ENCODE data around the gene LSR.

The LSR gene

GRCh38 chr19:35262101-35262761, 13.4 kb downstream of the LSR start:
- peaks cover 50% of the 10 kb centered on the region for H3K36me3 ChIP-seq (ENCODE audit: insufficient read depth, insufficient read length, low read length)
- TF ChIP-seq ZNF274 (IDR thresholded peaks at IDR 0.05; ENCODE audit: low read depth, low read length) (no peak), YY1 (IDR thresholded peaks at IDR 0.05; ENCODE audit: insufficient read depth, insufficient read length) (no peak), SUZ12 (IDR thresholded peaks at IDR 0.05; ENCODE audit: extremely low read depth, insufficient read depth, insufficient read length) (no peak)
- peaks cover 19% of the 10 kb centered on the region for H3K4me1 ChIP-seq (ENCODE audit: insufficient read depth, insufficient read length)
- H3K9me3 ChIP-seq (ENCODE audit: insufficient read depth, low read length): no peaks in the 10 kb centered on the region
- H3K4me3 ChIP-seq (ENCODE audit: insufficient read length, low read depth): no peak overlapping the region
- H3K9ac ChIP-seq (ENCODE audit: insufficient read length, low read depth): no peak overlapping the region
- H3K27me3 ChIP-seq (ENCODE audit: insufficient read depth, insufficient read length): no peaks in the 10 kb centered on the region
- DNase-seq (ENCODE audit: low read depth, low spot score): no peak

- Histone ChIP-seq H3K4me3 (ENCODE audit: insufficient read length, low read depth) (no peak overlapping the region), H3K36me3 (ENCODE audit: insufficient read depth, insufficient read length, low read length) (peaks cover 39% of the 10 kb centered on the region), H3K9ac (ENCODE audit: insufficient read length, low read depth) (no peak overlapping the region), H3K27me3 (ENCODE audit: insufficient read depth, insufficient read length) (no peaks in the 10 kb centered on the region), H3K9me3 (ENCODE audit: insufficient read depth, low read length) (no peaks in the 10 kb centered on the region), H3K4me1 (ENCODE audit: insufficient read depth, insufficient read length) (peaks cover 17% of the 10 kb centered on the region)
- TF ChIP-seq YY1 (IDR thresholded peaks at IDR 0.05; ENCODE audit: insufficient read depth, insufficient read length) (no peak), ZNF274 (IDR thresholded peaks at IDR 0.05; ENCODE audit: low read depth, low read length) (no peak), SUZ12 (IDR thresholded peaks at IDR 0.05; ENCODE audit: extremely low read depth, insufficient read depth, insufficient read length) (no peak)
- DNase-seq (ENCODE audit: low read depth, low spot score): no peak
These were observed 15.7 kb downstream of the LSR start for GRCh38 chr19:35264268-35265125.

- Histone ChIP-seq H3K9me3 (ENCODE audit: insufficient read depth, low read length) (no peaks in the 10 kb centered on the region), H3K27me3 (ENCODE audit: insufficient read depth, insufficient read length) (no peaks in the 10 kb centered on the region), H3K4me3 (ENCODE audit: insufficient read length, low read depth) (no peak overlapping the region), H3K4me1 (ENCODE audit: insufficient read depth, insufficient read length) (peaks cover 17% of the 10 kb centered on the region), H3K9ac (ENCODE audit: insufficient read length, low read depth) (no peak overlapping the region), H3K36me3 (ENCODE audit: insufficient read depth, insufficient read length, low read length) (peaks cover 38% of the 10 kb centered on the region)
- no peak for TF ChIP-seq ZNF274 (IDR thresholded peaks at IDR 0.05; ENCODE audit: low read depth, low read length)
- TF ChIP-seq YY1 (IDR thresholded peaks at IDR 0.05; ENCODE audit: insufficient read depth, insufficient read length): no peak
- TF ChIP-seq SUZ12 (IDR thresholded peaks at IDR 0.05; ENCODE audit: extremely low read depth, insufficient read depth, insufficient read length): no peak
- DNase-seq (ENCODE audit: low read depth, low spot score): no peak
These were observed 16.5 kb downstream of the LSR start for GRCh38 chr19:35265126-35265899.

DNA sequence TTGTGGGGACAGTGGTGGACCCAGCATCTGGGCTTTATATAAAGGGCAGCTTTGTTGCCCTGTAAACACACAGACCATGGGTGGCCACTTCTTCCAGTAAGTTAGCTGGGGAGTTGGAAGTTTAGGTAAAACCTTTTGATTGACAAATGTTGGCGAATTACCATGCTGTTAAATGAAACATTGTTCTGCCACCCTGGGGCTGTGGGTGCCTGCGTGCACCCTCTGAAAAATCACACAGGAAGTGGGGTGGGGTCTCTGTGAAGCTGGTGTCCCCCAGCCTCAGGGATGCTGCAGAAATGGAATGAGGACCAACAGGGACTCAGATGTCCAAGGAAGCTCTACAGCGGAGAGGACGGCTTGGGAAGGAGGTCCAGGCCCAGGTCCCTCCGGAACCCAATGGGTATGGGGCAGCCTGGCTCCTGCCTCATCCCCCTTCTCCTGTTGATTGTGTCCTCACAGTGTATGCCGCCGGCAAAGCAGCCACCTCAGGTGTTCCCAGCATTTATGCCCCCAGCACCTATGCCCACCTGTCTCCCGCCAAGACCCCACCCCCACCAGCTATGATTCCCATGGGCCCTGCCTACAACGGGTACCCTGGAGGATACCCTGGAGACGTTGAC, 17.2 kb downstream of the LSR start:
- Histone ChIP-seq H3K4me3 (ENCODE audit: insufficient read length, low read depth) (no peak overlapping the region), H3K27me3 (ENCODE audit: insufficient read depth, insufficient read length) (no peaks in the 10 kb centered on the region), H3K4me1 (ENCODE audit: insufficient read depth, insufficient read length) (peaks cover 17% of the 10 kb centered on the region), H3K9ac (ENCODE audit: insufficient read length, low read depth) (no peak overlapping the region), H3K9me3 (ENCODE audit: insufficient read depth, low read length) (no peaks in the 10 kb centered on the region), H3K36me3 (ENCODE audit: insufficient read depth, insufficient read length, low read length) (peaks cover 42% of the 10 kb centered on the region)
- TF ChIP-seq SUZ12 (IDR thresholded peaks at IDR 0.05; ENCODE audit: extremely low read depth, insufficient read depth, insufficient read length): no peak
- TF ChIP-seq YY1 (IDR thresholded peaks at IDR 0.05; ENCODE audit: insufficient read depth, insufficient read length): no peak
- TF ChIP-seq ZNF274 (IDR thresholded peaks at IDR 0.05; ENCODE audit: low read depth, low read length): no peak
- DNase-seq (ENCODE audit: low read depth, low spot score): no peak

- Histone ChIP-seq H3K27me3 (ENCODE audit: insufficient read depth, insufficient read length) (no peaks in the 10 kb centered on the region), H3K36me3 (ENCODE audit: insufficient read depth, insufficient read length, low read length) (peaks cover 45% of the 10 kb centered on the region), H3K9me3 (ENCODE audit: insufficient read depth, low read length) (no peaks in the 10 kb centered on the region), H3K9ac (ENCODE audit: insufficient read length, low read depth) (peak overlapping the region; percentile 94), H3K4me3 (ENCODE audit: insufficient read length, low read depth) (peak overlapping the region; percentile 66), H3K4me1 (ENCODE audit: insufficient read depth, insufficient read length) (peaks cover 17% of the 10 kb centered on the region)
- no peak for DNase-seq (ENCODE audit: low read depth, low spot score)
- TF ChIP-seq YY1 (IDR thresholded peaks at IDR 0.05; ENCODE audit: insufficient read depth, insufficient read length) (no peak), ZNF274 (IDR thresholded peaks at IDR 0.05; ENCODE audit: low read depth, low read length) (no peak), SUZ12 (IDR thresholded peaks at IDR 0.05; ENCODE audit: extremely low read depth, insufficient read depth, insufficient read length) (no peak)
These were observed 17.9 kb downstream of the LSR start for GRCh38 chr19:35266520-35267352.

GRCh38 chr19:35267353-35267817, 18.6 kb downstream of the LSR start:
- no peak for DNase-seq (ENCODE audit: low read depth, low spot score)

More at GRCh38 chr19:35267353-35267817, 18.6 kb downstream of the LSR start:
- Histone ChIP-seq H3K27me3 (ENCODE audit: insufficient read depth, insufficient read length) (no peaks in the 10 kb centered on the region), H3K9me3 (ENCODE audit: insufficient read depth, low read length) (no peaks in the 10 kb centered on the region), H3K4me1 (ENCODE audit: insufficient read depth, insufficient read length) (peaks cover 12% of the 10 kb centered on the region), H3K36me3 (ENCODE audit: insufficient read depth, insufficient read length, low read length) (peaks cover 48% of the 10 kb centered on the region), H3K4me3 (ENCODE audit: insufficient read length, low read depth) (peak overlapping the region; percentile 66), H3K9ac (ENCODE audit: insufficient read length, low read depth) (peak overlapping the region; percentile 94)
- TF ChIP-seq ZNF274 (IDR thresholded peaks at IDR 0.05; ENCODE audit: low read depth, low read length) (no peak), YY1 (IDR thresholded peaks at IDR 0.05; ENCODE audit: insufficient read depth, insufficient read length) (no peak), SUZ12 (IDR thresholded peaks at IDR 0.05; ENCODE audit: extremely low read depth, insufficient read depth, insufficient read length) (no peak)

Measured in NT2/D1 (cell line).